HepG2 (cell line): Measurements from ENCODE around the gene ACOT8. TPM values are rescaled to one million over a fixed set of nuclear protein-coding genes. Genes with fewer than 3 reads are reported as not detected.
A peak's percentile ranks its signal among the peaks of the same experiment; 100 is the strongest.

ENCODE experiments used
- ATM ChIP-seq: fragments of 450-650 bp; IDR thresholded peaks from 2 replicates; pipeline ENCODE4 v1.7.1; 2017; ENCODE audit warnings: mild to moderate bottlenecking, borderline replicate concordance
- CCAR2 ChIP-seq: fragments of 200-400 bp; formaldehyde crosslinking; optimal IDR thresholded peaks from 2 replicates; pipeline ENCODE3; 2018; ENCODE audit warnings: low read depth, mild to moderate bottlenecking, low read length, moderate library complexity
- FOXP1 ChIP-seq, 2 experiments: fragments of 450-650 bp in 1 of 2; IDR thresholded peaks; 2 replicates each; pipeline ENCODE4 v1.6.1; 2017 to 2018; ENCODE audit warnings: antibody characterized with exemption in 1 of 2
- RCOR2 ChIP-seq: IDR thresholded peaks from 2 replicates; pipeline ENCODE4 v1.6.1; 2016; ENCODE audit warnings: missing biosample characterization, missing genetic modification reagents
- THYN1 ChIP-seq: sonication (generic); formaldehyde crosslinking; IDR thresholded peaks from 2 replicates; pipeline ENCODE4 v1.8.1; 2023; ENCODE audit warnings: low read depth, mild to moderate bottlenecking, moderate library complexity, missing genetic modification reagents, borderline replicate concordance
- ZFP62 ChIP-seq: sonication (generic); formaldehyde crosslinking; IDR thresholded peaks from 2 replicates; pipeline ENCODE4 v1.4.0; 2020; ENCODE audit warnings: missing genetic modification reagents
- ZIK1 ChIP-seq: sonication (generic); formaldehyde crosslinking; IDR thresholded peaks from 2 replicates; pipeline ENCODE4 v1.5.0; 2020; ENCODE audit warnings: mild to moderate bottlenecking, low read depth, missing genetic modification reagents, borderline replicate concordance
- ZNF263 ChIP-seq: sonication (generic); formaldehyde crosslinking; IDR thresholded peaks from 2 replicates; pipeline ENCODE4 v1.4.0; 2020; ENCODE audit warnings: missing genetic modification reagents
- polyA plus RNA-seq, 8 experiments: library from polyadenylated mRNA; depleted of rRNA in 3 of 8; stranded (reverse) in 7 of 8; unstranded in 1 of 8; fragments of >200 nt; fragmentation: Illumina TruSeq in 4 of 8; extraction: Trizol in 4 of 8; gene quantifications; 2 replicates each; pipeline versions ENCODE4 v1.2.1 to v1.2.3, GENCODE V29; 2011 to 2016; ENCODE audit warnings: low read depth in 4 of 8, missing spikeins in 1 of 8, mixed read lengths in 1 of 8; ENCODE audit not compliant: insufficient read depth in 1 of 8
- total RNA-seq, 5 experiments: library from RNA; depleted of rRNA; stranded (reverse); fragments of >200 nt; fragmentation: Illumina TruSeq; extraction: Trizol; gene quantifications; 2 replicates each; pipeline ENCODE4 v1.2.3, GENCODE V29; 2016; ENCODE audit warnings: low read depth in 1 of 5
- TF ChIP-seq, protein P1 (sequence below): sonication (generic); formaldehyde crosslinking; IDR thresholded peaks from 2 replicates; pipeline ENCODE4 v1.4.0; 2020; ENCODE audit warnings: missing genetic modification reagents
- TF ChIP-seq, protein P2 (sequence below): sonication (generic); formaldehyde crosslinking; IDR thresholded peaks from 2 replicates; pipeline ENCODE4 v1.4.0; 2020; ENCODE audit warnings: mild to moderate bottlenecking, missing genetic modification reagents
- TF ChIP-seq, protein P3 (sequence below): IDR thresholded peaks from 2 replicates; pipeline ENCODE4 v1.6.1; 2016; ENCODE audit warnings: low read depth
- TF ChIP-seq, protein P4 (sequence below): IDR thresholded peaks from 2 replicates; pipeline ENCODE4 v1.6.1; 2016
- TF ChIP-seq, protein P5 (sequence below): sonication (generic); formaldehyde crosslinking; IDR thresholded peaks from 2 replicates; pipeline ENCODE4 v1.4.0; 2020; ENCODE audit warnings: missing genetic modification reagents
- TF ChIP-seq, protein P6 (sequence below): sonication (generic); formaldehyde crosslinking; IDR thresholded peaks from 2 replicates; pipeline ENCODE4 v1.4.0; 2020; ENCODE audit warnings: missing genetic modification reagents
- TF ChIP-seq, protein P7 (sequence below): IDR thresholded peaks from 2 replicates; pipeline ENCODE4 v1.6.1; 2012; ENCODE audit warnings: inconsistent platforms

The ACOT8 gene
- total and polyA plus RNA-seq, 2 of the 13 experiments (the other 11 are each of a cell fraction or from before 2014, with no cell fraction given) = 31.4 to 45.5 TPM

DNA sequence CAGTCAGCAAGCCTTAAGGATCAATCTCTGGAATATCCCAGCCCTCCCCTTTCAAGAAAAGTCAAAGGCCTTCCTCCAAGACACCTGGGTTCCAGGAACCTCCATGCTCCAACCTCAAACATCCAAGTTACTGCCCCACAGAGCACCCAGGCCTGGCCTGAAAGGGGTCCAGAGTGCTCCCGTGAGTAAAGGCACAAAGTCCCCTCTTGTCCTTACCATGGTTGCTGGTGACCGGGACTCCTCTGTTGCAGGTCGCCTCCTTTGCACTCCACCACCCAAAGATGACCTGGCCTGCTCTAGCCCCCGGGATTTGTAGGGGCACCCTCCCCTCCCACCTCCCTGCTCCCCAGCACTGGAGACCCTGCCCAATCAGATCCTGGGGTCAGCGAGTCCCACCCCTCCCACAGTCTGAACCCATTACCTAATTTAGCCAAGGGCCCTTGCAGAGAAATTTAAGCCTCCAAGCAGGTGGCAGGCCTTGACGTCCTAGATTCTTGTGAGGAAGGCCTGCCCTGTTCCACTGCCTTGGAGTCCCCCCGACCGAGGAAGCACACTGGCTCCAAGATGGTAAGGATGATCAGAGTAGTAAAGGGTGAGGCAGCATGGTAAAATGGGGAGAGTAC lies 30.1 kb downstream of the ACOT8 start, which contains the start of gene TNNC2 (continued):
- TF ChIP-seq, protein P1, sequence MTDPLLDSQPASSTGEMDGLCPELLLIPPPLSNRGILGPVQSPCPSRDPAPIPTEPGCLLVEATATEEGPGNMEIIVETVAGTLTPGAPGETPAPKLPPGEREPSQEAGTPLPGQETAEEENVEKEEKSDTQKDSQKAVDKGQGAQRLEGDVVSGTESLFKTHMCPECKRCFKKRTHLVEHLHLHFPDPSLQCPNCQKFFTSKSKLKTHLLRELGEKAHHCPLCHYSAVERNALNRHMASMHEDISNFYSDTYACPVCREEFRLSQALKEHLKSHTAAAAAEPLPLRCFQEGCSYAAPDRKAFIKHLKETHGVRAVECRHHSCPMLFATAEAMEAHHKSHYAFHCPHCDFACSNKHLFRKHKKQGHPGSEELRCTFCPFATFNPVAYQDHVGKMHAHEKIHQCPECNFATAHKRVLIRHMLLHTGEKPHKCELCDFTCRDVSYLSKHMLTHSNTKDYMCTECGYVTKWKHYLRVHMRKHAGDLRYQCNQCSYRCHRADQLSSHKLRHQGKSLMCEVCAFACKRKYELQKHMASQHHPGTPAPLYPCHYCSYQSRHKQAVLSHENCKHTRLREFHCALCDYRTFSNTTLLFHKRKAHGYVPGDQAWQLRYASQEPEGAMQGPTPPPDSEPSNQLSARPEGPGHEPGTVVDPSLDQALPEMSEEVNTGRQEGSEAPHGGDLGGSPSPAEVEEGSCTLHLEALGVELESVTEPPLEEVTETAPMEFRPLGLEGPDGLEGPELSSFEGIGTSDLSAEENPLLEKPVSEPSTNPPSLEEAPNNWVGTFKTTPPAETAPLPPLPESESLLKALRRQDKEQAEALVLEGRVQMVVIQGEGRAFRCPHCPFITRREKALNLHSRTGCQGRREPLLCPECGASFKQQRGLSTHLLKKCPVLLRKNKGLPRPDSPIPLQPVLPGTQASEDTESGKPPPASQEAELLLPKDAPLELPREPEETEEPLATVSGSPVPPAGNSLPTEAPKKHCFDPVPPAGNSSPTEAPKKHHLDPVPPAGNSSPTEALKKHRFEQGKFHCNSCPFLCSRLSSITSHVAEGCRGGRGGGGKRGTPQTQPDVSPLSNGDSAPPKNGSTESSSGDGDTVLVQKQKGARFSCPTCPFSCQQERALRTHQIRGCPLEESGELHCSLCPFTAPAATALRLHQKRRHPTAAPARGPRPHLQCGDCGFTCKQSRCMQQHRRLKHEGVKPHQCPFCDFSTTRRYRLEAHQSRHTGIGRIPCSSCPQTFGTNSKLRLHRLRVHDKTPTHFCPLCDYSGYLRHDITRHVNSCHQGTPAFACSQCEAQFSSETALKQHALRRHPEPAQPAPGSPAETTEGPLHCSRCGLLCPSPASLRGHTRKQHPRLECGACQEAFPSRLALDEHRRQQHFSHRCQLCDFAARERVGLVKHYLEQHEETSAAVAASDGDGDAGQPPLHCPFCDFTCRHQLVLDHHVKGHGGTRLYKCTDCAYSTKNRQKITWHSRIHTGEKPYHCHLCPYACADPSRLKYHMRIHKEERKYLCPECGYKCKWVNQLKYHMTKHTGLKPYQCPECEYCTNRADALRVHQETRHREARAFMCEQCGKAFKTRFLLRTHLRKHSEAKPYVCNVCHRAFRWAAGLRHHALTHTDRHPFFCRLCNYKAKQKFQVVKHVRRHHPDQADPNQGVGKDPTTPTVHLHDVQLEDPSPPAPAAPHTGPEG = no peak
- TF ChIP-seq, protein P2, sequence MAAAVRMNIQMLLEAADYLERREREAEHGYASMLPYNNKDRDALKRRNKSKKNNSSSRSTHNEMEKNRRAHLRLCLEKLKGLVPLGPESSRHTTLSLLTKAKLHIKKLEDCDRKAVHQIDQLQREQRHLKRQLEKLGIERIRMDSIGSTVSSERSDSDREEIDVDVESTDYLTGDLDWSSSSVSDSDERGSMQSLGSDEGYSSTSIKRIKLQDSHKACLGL = 0 out of 2 replicates have a peak, but pooled peaks have one; percentile 32
- TF ChIP-seq, protein P3, sequence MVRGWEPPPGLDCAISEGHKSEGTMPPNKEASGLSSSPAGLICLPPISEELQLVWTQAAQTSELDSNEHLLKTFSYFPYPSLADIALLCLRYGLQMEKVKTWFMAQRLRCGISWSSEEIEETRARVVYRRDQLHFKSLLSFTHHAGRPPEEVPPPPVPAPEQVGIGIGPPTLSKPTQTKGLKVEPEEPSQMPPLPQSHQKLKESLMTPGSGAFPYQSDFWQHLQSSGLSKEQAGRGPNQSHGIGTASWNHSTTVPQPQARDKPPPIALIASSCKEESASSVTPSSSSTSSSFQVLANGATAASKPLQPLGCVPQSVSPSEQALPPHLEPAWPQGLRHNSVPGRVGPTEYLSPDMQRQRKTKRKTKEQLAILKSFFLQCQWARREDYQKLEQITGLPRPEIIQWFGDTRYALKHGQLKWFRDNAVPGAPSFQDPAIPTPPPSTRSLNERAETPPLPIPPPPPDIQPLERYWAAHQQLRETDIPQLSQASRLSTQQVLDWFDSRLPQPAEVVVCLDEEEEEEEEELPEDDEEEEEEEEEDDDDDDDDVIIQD (CRISPR knock-in tag) = no peak
- TF ChIP-seq, protein P4, sequence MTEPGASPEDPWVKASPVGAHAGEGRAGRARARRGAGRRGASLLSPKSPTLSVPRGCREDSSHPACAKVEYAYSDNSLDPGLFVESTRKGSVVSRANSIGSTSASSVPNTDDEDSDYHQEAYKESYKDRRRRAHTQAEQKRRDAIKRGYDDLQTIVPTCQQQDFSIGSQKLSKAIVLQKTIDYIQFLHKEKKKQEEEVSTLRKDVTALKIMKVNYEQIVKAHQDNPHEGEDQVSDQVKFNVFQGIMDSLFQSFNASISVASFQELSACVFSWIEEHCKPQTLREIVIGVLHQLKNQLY (CRISPR knock-in tag) = no peak
- TF ChIP-seq CCAR2 (no peak), THYN1 (CRISPR knock-in tag) (no peak), ATM (no peak), RCOR2 (CRISPR knock-in tag) (no peak), ZNF263 (CRISPR knock-in tag) (peak; percentile 97), FOXP1 (IDR thresholded peaks at IDR 0.05) (no peak), FOXP1 (CRISPR knock-in tag; IDR thresholded peaks at IDR 0.05) (no peak), ZIK1 (CRISPR knock-in tag) (no peak), ZFP62 (CRISPR knock-in tag) (no peak)
- TF ChIP-seq, protein P5, sequence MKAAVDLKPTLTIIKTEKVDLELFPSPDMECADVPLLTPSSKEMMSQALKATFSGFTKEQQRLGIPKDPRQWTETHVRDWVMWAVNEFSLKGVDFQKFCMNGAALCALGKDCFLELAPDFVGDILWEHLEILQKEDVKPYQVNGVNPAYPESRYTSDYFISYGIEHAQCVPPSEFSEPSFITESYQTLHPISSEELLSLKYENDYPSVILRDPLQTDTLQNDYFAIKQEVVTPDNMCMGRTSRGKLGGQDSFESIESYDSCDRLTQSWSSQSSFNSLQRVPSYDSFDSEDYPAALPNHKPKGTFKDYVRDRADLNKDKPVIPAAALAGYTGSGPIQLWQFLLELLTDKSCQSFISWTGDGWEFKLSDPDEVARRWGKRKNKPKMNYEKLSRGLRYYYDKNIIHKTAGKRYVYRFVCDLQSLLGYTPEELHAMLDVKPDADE = no peak
- TF ChIP-seq, protein P6, sequence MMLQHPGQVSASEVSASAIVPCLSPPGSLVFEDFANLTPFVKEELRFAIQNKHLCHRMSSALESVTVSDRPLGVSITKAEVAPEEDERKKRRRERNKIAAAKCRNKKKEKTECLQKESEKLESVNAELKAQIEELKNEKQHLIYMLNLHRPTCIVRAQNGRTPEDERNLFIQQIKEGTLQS (CRISPR knock-in tag) = peak; percentile 0; the same call in 1 of the 2 replicates
- TF ChIP-seq, protein P7, sequence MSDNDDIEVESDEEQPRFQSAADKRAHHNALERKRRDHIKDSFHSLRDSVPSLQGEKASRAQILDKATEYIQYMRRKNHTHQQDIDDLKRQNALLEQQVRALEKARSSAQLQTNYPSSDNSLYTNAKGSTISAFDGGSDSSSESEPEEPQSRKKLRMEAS = no peak
